Common myeloid progenitor, CD34-positive (primary cell): ENCODE data around the gene PCK1.
A peak's percentile ranks its signal among the peaks of the same experiment; 100 is the strongest.

Experiments
- CTCF ChIA-PET: fragments of 350-600 bp; sonication (Branson Sonifier 250); formaldehyde crosslinking; loops from one replicate; lab custom pipeline; 2021; ENCODE audit warnings: antibody characterized with exemption; lab: Charles Lee
- POLR2A ChIA-PET: fragments of 350-600 bp; sonication (Branson Sonifier 250); formaldehyde crosslinking; loops from one replicate; lab custom pipeline; 2021; ENCODE audit warnings: antibody characterized with exemption; lab: Charles Lee
- DNase-seq, 3 donors: peaks; one replicate each; pipeline versions ENCODE4 v3.0.0 to v3.0.0-alpha.2; 2013
- H3K27ac ChIP-seq, 2 experiments: 1 replicate in 1 of 2; 2 replicates in 1 of 2; pipeline ENCODE4 v1.7.0; 2013; ENCODE audit warnings: inconsistent platforms in 2 of 2, low read length in 2 of 2, mild to moderate bottlenecking in 2 of 2, low read depth in 1 of 2, moderate library complexity in 1 of 2; ENCODE audit not compliant: severe bottlenecking in 2 of 2, insufficient read depth in 1 of 2, poor library complexity in 1 of 2
- H3K27me3 ChIP-seq, 5 experiments: replicated peaks in 2 of 5; 1 replicate in 3 of 5; 2 replicates in 2 of 5; pipeline versions ENCODE4 v1.6.1 to v1.7.0; 2013; ENCODE audit warnings: low read length in 4 of 5, mild to moderate bottlenecking in 2 of 5, moderate library complexity in 2 of 5, inconsistent platforms in 1 of 5; ENCODE audit not compliant: insufficient read depth in 5 of 5, control insufficient read depth in 4 of 5
- H3K36me3 ChIP-seq, 4 experiments: 1 replicate in 2 of 4; 2 replicates in 2 of 4; pipeline versions ENCODE4 v1.6.1 to v1.7.0; 2013; ENCODE audit warnings: low read length in 3 of 4, control low read depth in 1 of 4, mild to moderate bottlenecking in 1 of 4; ENCODE audit not compliant: control insufficient read depth in 4 of 4, insufficient read depth in 4 of 4
- H3K4me1 ChIP-seq, 4 experiments: 1 replicate in 3 of 4; 2 replicates in 1 of 4; pipeline versions ENCODE4 v1.6.1 to v1.7.1; 2013; ENCODE audit warnings: low read length in 3 of 4, mild to moderate bottlenecking in 3 of 4, control low read depth in 1 of 4, inconsistent platforms in 1 of 4, moderate library complexity in 1 of 4; ENCODE audit not compliant: control insufficient read depth in 4 of 4, insufficient read depth in 4 of 4; ENCODE audit errors: control extremely low read depth in 1 of 4
- H3K4me3 ChIP-seq, 7 experiments: 1 replicate in 4 of 7; 2 replicates in 3 of 7; pipeline versions ENCODE4 v1.5.1 to v1.7.0; 2013; ENCODE audit warnings: mild to moderate bottlenecking in 7 of 7, low read length in 6 of 7, moderate library complexity in 6 of 7, inconsistent platforms in 2 of 7, low read depth in 2 of 7, control low read depth in 1 of 7; ENCODE audit not compliant: insufficient read depth in 4 of 7, control insufficient read depth in 1 of 7; ENCODE audit errors: extremely low read depth in 1 of 7
- H3K9me3 ChIP-seq, 5 experiments: 1 replicate in 4 of 5; 2 replicates in 1 of 5; pipeline versions ENCODE4 v1.6.1 to v1.7.1; 2013; ENCODE audit warnings: low read length in 4 of 5, mild to moderate bottlenecking in 2 of 5, inconsistent platforms in 1 of 5, low read depth in 1 of 5, moderate library complexity in 1 of 5; ENCODE audit not compliant: control insufficient read depth in 4 of 5, insufficient read depth in 2 of 5; ENCODE audit errors: control extremely low read depth in 1 of 5
- WGBS: methylation state at CpG from one replicate; pipeline ENCODE4 v1.1.5; 2013; ENCODE audit not compliant: insufficient coverage; 5-methylcytosine and 5-hydroxymethylcytosine counted together

The PCK1 gene

GRCh38 chr20:57600320-57601210 is 39.7 kb downstream of the PCK1 start:
- H3K4me1 ChIP-seq = peaks cover 0 to 15% (median 2%) of the 10 kb centered on the region in 4 experiments
- DNase-seq = no peak
- H3K27me3 ChIP-seq = peaks cover 0 to 9% (median 0%) of the 10 kb centered on the region in 5 experiments
- WGBS = 97% methylated on average over 8 of the region's 13 CpGs
- no peak overlapping the region for H3K4me3 ChIP-seq
- CTCF ChIA-PET = interaction anchor here (0.5 to 3.2 kb wide), 8 partner anchors 10 to 1023 kb away, joined by 3 to 11 read pairs (median 4); no protein-coding TSS in a partner anchor
- H3K27ac ChIP-seq = no peak overlapping the region
- no peaks in the 10 kb centered on the region for H3K9me3 ChIP-seq
- no peaks in the 10 kb centered on the region for H3K36me3 ChIP-seq
- POLR2A ChIA-PET = interaction anchor here (0.6 kb wide), 1 partner anchor 17 kb away, joined by 3 read pairs; no protein-coding TSS in a partner anchor

GRCh38 chr20:57601211-57601570 is 40.3 kb downstream of the PCK1 start:
- Histone ChIP-seq H3K27me3 (peaks cover 0 to 9% (median 0%) of the 10 kb centered on the region in 5 experiments), H3K9me3 (no peaks in the 10 kb centered on the region), H3K36me3 (no peaks in the 10 kb centered on the region), H3K27ac (no peak overlapping the region), H3K4me3 (no peak overlapping the region), H3K4me1 (peaks cover 0 to 18% (median 2%) of the 10 kb centered on the region in 4 experiments)
- ChIA-PET CTCF (interaction anchor here (0.6 to 3.2 kb wide), 8 partner anchors 13 to 608 kb away, joined by 3 to 11 read pairs (median 4); no protein-coding TSS in a partner anchor), POLR2A (interaction anchor here (0.6 kb wide), 1 partner anchor 17 kb away, joined by 3 read pairs; no protein-coding TSS in a partner anchor)
- 92% methylated on average over 2 of the region's 2 CpGs for WGBS
- no peak for DNase-seq

- Histone ChIP-seq H3K36me3 (no peaks in the 10 kb centered on the region), H3K27ac (no peak overlapping the region), H3K27me3 (peaks cover 0 to 9% (median 0%) of the 10 kb centered on the region in 5 experiments), H3K9me3 (no peaks in the 10 kb centered on the region), H3K4me3 (no peak overlapping the region), H3K4me1 (peaks cover 0 to 18% (median 2%) of the 10 kb centered on the region in 4 experiments)
- no peak for DNase-seq
- ChIA-PET CTCF (interaction anchor here (0.6 to 3.2 kb wide), 8 partner anchors 9 to 608 kb away, joined by 3 to 11 read pairs (median 5); no protein-coding TSS in a partner anchor), POLR2A (no interaction called here)
- WGBS = 81% methylated on average over 4 of the region's 5 CpGs
These were observed 40.8 kb downstream of the PCK1 start for GRCh38 chr20:57601737-57602136.

- POLR2A ChIA-PET = no interaction called here
These were observed 42.2 kb downstream of the PCK1 start for GRCh38 chr20:57603120-57603519.

GRCh38 chr20:57605045-57605444 is 44.1 kb downstream of the PCK1 start:
- Histone ChIP-seq H3K27me3 (peaks cover 0 to 10% (median 0%) of the 10 kb centered on the region in 5 experiments), H3K27ac (no peak overlapping the region), H3K36me3 (no peaks in the 10 kb centered on the region), H3K9me3 (no peaks in the 10 kb centered on the region), H3K4me3 (no peak overlapping the region), H3K4me1 (peaks cover 0 to 15% (median 2%) of the 10 kb centered on the region in 4 experiments)
- WGBS = 14% methylated on average over 3 of the region's 5 CpGs
- ChIA-PET POLR2A (no interaction called here), CTCF (interaction anchor here (0.6 to 2.9 kb wide), 3 partner anchors 9 to 296 kb away, joined by 3 to 13 read pairs (median 4); no protein-coding TSS in a partner anchor)
- DNase-seq = peak; percentile 53 to 78 (median 59)

More at GRCh38 chr20:57603120-57603519, 42.2 kb downstream of the PCK1 start:
- no peak overlapping the region for H3K27ac ChIP-seq
- H3K4me1 ChIP-seq = peaks cover 0 to 15% (median 2%) of the 10 kb centered on the region in 4 experiments
- no peak overlapping the region for H3K4me3 ChIP-seq
- no peak for DNase-seq
- H3K27me3 ChIP-seq = peaks cover 0 to 12% (median 0%) of the 10 kb centered on the region in 5 experiments
- CTCF ChIA-PET = interaction anchor here (1.8 to 3.2 kb wide), 2 partner anchors 20 to 51 kb away, joined by 6 to 11 read pairs; no protein-coding TSS in a partner anchor
- WGBS = over 99% methylated on average over 10 of the region's 10 CpGs
- no peaks in the 10 kb centered on the region for H3K36me3 ChIP-seq
- H3K9me3 ChIP-seq = no peaks in the 10 kb centered on the region

- peaks cover 0 to 10% (median 0%) of the 10 kb centered on the region in 5 experiments for H3K27me3 ChIP-seq
- H3K4me1 ChIP-seq = peaks cover 0 to 15% (median 2%) of the 10 kb centered on the region in 4 experiments
- POLR2A ChIA-PET = no interaction called here
- CTCF ChIA-PET = interaction anchor here (1.0 to 2.9 kb wide), 6 partner anchors 9 to 580 kb away, joined by 3 to 13 read pairs (median 5); no protein-coding TSS in a partner anchor
- H3K27ac ChIP-seq = no peak overlapping the region
- no peak overlapping the region for H3K4me3 ChIP-seq
- DNase-seq = no peak
- WGBS = no CpG with 5 or more reads among the region's 5 CpGs
- no peaks in the 10 kb centered on the region for H3K9me3 ChIP-seq
- H3K36me3 ChIP-seq = no peaks in the 10 kb centered on the region
These were observed 45.0 kb downstream of the PCK1 start for GRCh38 chr20:57605878-57606277.
